Loucy (cell line): ENCODE measurements around the gene CACNG5.

Experiments
- CTCF ChIP-seq: fragments of 200-600 bp; sonication (generic); conservative IDR thresholded peaks from 2 replicates; pipeline ENCODE4 v1.5.1; 2014; ENCODE audit warnings: mild to moderate bottlenecking, antibody characterized with exemption, low read length
- EZH2phosphoT487 ChIP-seq: fragments of 200-600 bp; IDR thresholded peaks from 2 replicates; pipeline ENCODE4 v1.6.1; 2018; ENCODE audit warnings: antibody characterized with exemption, mild to moderate bottlenecking, moderate library complexity, borderline replicate concordance

GRCh38 chr17:66814570-66814969 is 20.3 kb upstream of the CACNG5 start:
- TF ChIP-seq CTCF (no peak), EZH2phosphoT487 (no peak)
